HCT116 (cell line): Measurements from ENCODE around the gene MFSD8. TPM values are rescaled to one million over a fixed set of nuclear protein-coding genes. Genes with fewer than 3 reads are reported as not detected.

Source experiments
- ATAC-seq: fragments of 200-7000 bp; cut with Tn5 transposase; 2 replicates; pipeline ENCODE4 v1.9.1; 2020; ENCODE audit warnings: mild to moderate bottlenecking, moderate library complexity
- BruUV-seq: library from RNA; stranded (reverse); fragments of 400-500 nt; replicated peaks from 2 replicates; lab custom pipeline; 2021; lab: Mats Ljungman, UMichigan
- CTCF ChIA-PET: fragments of 300-600 bp; sonication (Branson Sonifier 250); formaldehyde crosslinking; loops from one replicate; lab custom pipeline; 2021; ENCODE audit warnings: antibody characterized with exemption; lab: Charles Lee
- POLR2A ChIA-PET: fragments of 300-600, 350-600 bp; sonication (Branson Sonifier 250); formaldehyde crosslinking; loops from one replicate; lab custom pipeline; 2021; ENCODE audit warnings: antibody characterized with exemption; lab: Charles Lee
- RAD21 ChIA-PET, 2 experiments: fragments of 300-600 bp; sonication (Branson Sonifier 250); formaldehyde crosslinking; loops; one replicate each; lab custom pipeline; 2023; ENCODE audit warnings: low total read pairs in 2 of 2; ENCODE audit not compliant: uncharacterized antibody in 2 of 2, unreplicated experiment in 2 of 2, low non-redundant PET in 1 of 2; lab: Charles Lee
- DNase-seq: peaks from one replicate; pipeline ENCODE4 v3.0.0-alpha.2; 2010; ENCODE audit warnings: low read depth, low spot score
- H2AFZ ChIP-seq: fragments of 200-600 bp; shearing (Covaris generic), sonication (generic); 2 replicates; pipeline ENCODE4 v1.6.1; 2017; ENCODE audit warnings: low read depth, mixed run types, mixed read lengths, antibody characterized with exemption, low read length; ENCODE audit not compliant: poor library complexity, severe bottlenecking
- H3K27ac ChIP-seq: 2 replicates; pipeline ENCODE4 v1.5.1; 2012; ENCODE audit warnings: low read depth, low read length
- H3K27me3 ChIP-seq: fragments of 200-600 bp; sonication (generic); 2 replicates; pipeline ENCODE4 v1.6.1; 2016; ENCODE audit warnings: mixed run types, low read length, mixed read lengths; ENCODE audit not compliant: insufficient read depth
- H3K36me3 ChIP-seq, 2 experiments: fragments of 200-500 bp in 1 of 2; fragments of 200-600 bp in 1 of 2; sonication (Bioruptor generic) in 1 of 2; sonication (generic) in 1 of 2; 2 replicates each; pipeline versions ENCODE4 v1.5.1 to v1.6.1; 2014 to 2016; ENCODE audit warnings: low read length in 2 of 2, inconsistent platforms in 1 of 2, mixed read lengths in 1 of 2, mixed run types in 1 of 2; ENCODE audit not compliant: insufficient read depth in 2 of 2, control insufficient read depth in 1 of 2
- H3K4me1 ChIP-seq, 2 experiments: fragments of 200-600 bp in 1 of 2; sonication (generic) in 1 of 2; 2 replicates each; pipeline versions ENCODE4 v1.5.1 to v1.6.1; 2012 to 2017; ENCODE audit warnings: low read length in 2 of 2, inconsistent platforms in 1 of 2, mild to moderate bottlenecking in 1 of 2, mixed read lengths in 1 of 2, mixed run types in 1 of 2, moderate library complexity in 1 of 2; ENCODE audit not compliant: insufficient read depth in 2 of 2, control insufficient read depth in 1 of 2
- H3K4me2 ChIP-seq: fragments of 200-600 bp; sonication (generic); 2 replicates; pipeline ENCODE4 v1.6.1; 2017; ENCODE audit warnings: mixed run types, low read length, mixed read lengths
- H3K4me3 ChIP-seq, 2 experiments: fragments of 200-600 bp in 1 of 2; sonication (generic) in 1 of 2; replicated peaks in 1 of 2; 2 replicates each; pipeline ENCODE4 v1.5.1; 2011 to 2016; ENCODE audit warnings: low read length in 2 of 2, control low read depth in 1 of 2, low read depth in 1 of 2, mild to moderate bottlenecking in 1 of 2, mixed read lengths in 1 of 2, mixed run types in 1 of 2
- H3K79me2 ChIP-seq: fragments of 200-600 bp; sonication (generic); 2 replicates; pipeline ENCODE4 v1.6.1; 2017; ENCODE audit warnings: mild to moderate bottlenecking, mixed run types, low read length, moderate library complexity, mixed read lengths; ENCODE audit not compliant: insufficient read depth
- H3K9ac ChIP-seq: fragments of 200-600 bp; sonication (generic); 2 replicates; pipeline ENCODE4 v1.6.1; 2016; ENCODE audit warnings: low read length, mixed read lengths
- H3K9me2 ChIP-seq: fragments of 200-600 bp; sonication (generic), shearing (Covaris generic); 2 replicates; pipeline ENCODE4 v1.6.1; 2017; ENCODE audit warnings: mixed run types, mild to moderate bottlenecking, moderate library complexity; ENCODE audit not compliant: insufficient read depth
- H3K9me3 ChIP-seq, 2 experiments: fragments of 200-500 bp in 1 of 2; fragments of 200-600 bp in 1 of 2; sonication (Bioruptor generic) in 1 of 2; sonication (generic) in 1 of 2; 2 replicates each; pipeline ENCODE4 v1.6.1; 2014 to 2017; ENCODE audit warnings: low read length in 2 of 2, mixed read lengths in 2 of 2, inconsistent platforms in 1 of 2, low read depth in 1 of 2, mild to moderate bottlenecking in 1 of 2, mixed run types in 1 of 2, moderate library complexity in 1 of 2; ENCODE audit not compliant: control insufficient read depth in 1 of 2, insufficient read depth in 1 of 2
- H4K20me1 ChIP-seq: fragments of 200-600 bp; sonication (generic), shearing (Covaris generic); 2 replicates; pipeline ENCODE4 v1.6.1; 2017; ENCODE audit warnings: mixed run types, mild to moderate bottlenecking, moderate library complexity; ENCODE audit not compliant: insufficient read depth
- CBX3 ChIP-seq: IDR thresholded peaks from 2 replicates; pipeline ENCODE4 v1.6.1; 2012; ENCODE audit warnings: low read depth
- CEBPB ChIP-seq: IDR thresholded peaks from 2 replicates; pipeline ENCODE4 v1.6.1; 2012; ENCODE audit warnings: low read depth
- CTCF ChIP-seq, 3 experiments: fragments of 200-600 bp in 1 of 3; sonication (generic) in 1 of 3; IDR thresholded peaks in 2 of 3; conservative IDR thresholded peaks in 1 of 3; 2 replicates each; pipeline ENCODE4 v1.5.1; 2012 to 2017; ENCODE audit warnings: low read depth in 2 of 3, low read length in 2 of 3, antibody characterized with exemption in 1 of 3, borderline replicate concordance in 1 of 3, control low read depth in 1 of 3, mild to moderate bottlenecking in 1 of 3, mixed read lengths in 1 of 3, mixed run types in 1 of 3, moderate library complexity in 1 of 3; ENCODE audit not compliant: insufficient read depth in 1 of 3
- EGR1 ChIP-seq: IDR thresholded peaks from 2 replicates; pipeline ENCODE4 v1.6.1; 2012; ENCODE audit warnings: low read depth
- EZH2 ChIP-seq: fragments of 200-600 bp; sonication (generic); IDR thresholded peaks from 2 replicates; pipeline ENCODE4 v1.6.1; 2017; ENCODE audit warnings: antibody characterized with exemption, mixed run types
- JUND ChIP-seq: IDR thresholded peaks from 2 replicates; pipeline ENCODE4 v1.6.1; 2012
- MAX ChIP-seq: IDR thresholded peaks from 2 replicates; pipeline ENCODE4 v1.6.1; 2012
- POLR2A ChIP-seq: IDR thresholded peaks from 2 replicates; pipeline ENCODE4 v1.7.0; 2011; ENCODE audit warnings: borderline replicate concordance; ENCODE audit not compliant: insufficient read depth, insufficient read length; ENCODE audit errors: extremely low read depth
- SP1 ChIP-seq: IDR thresholded peaks from 2 replicates; pipeline ENCODE4 v1.6.1; 2012; ENCODE audit warnings: low read depth
- YY1 ChIP-seq: IDR thresholded peaks from 2 replicates; pipeline ENCODE4 v1.6.1; 2011; ENCODE audit warnings: low read length, low read depth, moderate library complexity, mild to moderate bottlenecking; ENCODE audit not compliant: insufficient replicate concordance; ENCODE audit errors: extremely low read depth
- ZNF274 ChIP-seq: fragments of 200-500 bp; sonication (Bioruptor generic); IDR thresholded peaks from 2 replicates; pipeline ENCODE4 v1.6.1; 2014; ENCODE audit warnings: mild to moderate bottlenecking, low read depth, low read length, inconsistent platforms
- intact Hi-C: fragments of 100-400 bp; cut with micrococcal nuclease; formaldehyde crosslinking; loops from 2 replicates; pipeline ENCODE4 v1.10.0; 2022
- total RNA-seq: library from RNA; stranded (reverse); gene quantifications from one replicate; pipeline ENCODE4 v1.2.1, GENCODE V29; 2021; ENCODE audit not compliant: unreplicated experiment

Gene MFSD8
- total RNA-seq, 1 experiment from 2014 or later, result 17.1 TPM

- no peak for ATAC-seq
- no peak for DNase-seq
- POLR2A ChIA-PET, result no interaction called here
- no peaks in the 10 kb centered on the region for H4K20me1 ChIP-seq
- RAD21 ChIA-PET, result no interaction called here
- TF ChIP-seq CTCF (IDR thresholded peaks at IDR 0.05 in 2 of 3, conservative IDR thresholded peaks at IDR 0.05 in 1 of 3; ENCODE audit: borderline replicate concordance in 1 of 3, insufficient read depth in 1 of 3, low read depth in 2 of 3, low read length in 2 of 3) (no peak), JUND (no peak), EZH2 (no peak), CBX3 (no peak)
- no peaks in the 10 kb centered on the region for H3K27me3 ChIP-seq
- H3K4me1 ChIP-seq, result no peaks in the 10 kb centered on the region
- H3K9me3 ChIP-seq, result no peaks in the 10 kb centered on the region
- intact Hi-C loops, result no loop called here
- peaks cover 4% of the 10 kb centered on the region for H3K79me2 ChIP-seq
- BruUV-seq, result no TSS peak
- H3K27ac ChIP-seq, result no peak overlapping the region
- no peak overlapping the region for H2AFZ ChIP-seq
- no peak overlapping the region for H3K4me3 ChIP-seq
- no peak overlapping the region for H3K9ac ChIP-seq
- no peak overlapping the region for H3K4me2 ChIP-seq
- peaks cover 42 to 44% of the 10 kb centered on the region in 2 experiments for H3K36me3 ChIP-seq
- CTCF ChIA-PET, result no interaction called here
- no peaks in the 10 kb centered on the region for H3K9me2 ChIP-seq
Measured at GRCh38 chr4:127896069-127896468, 68.9 kb downstream of the MFSD8 start.

- DNase-seq (no peak), ATAC-seq (no peak)
- H3K9me3 ChIP-seq, result no peaks in the 10 kb centered on the region
- peaks cover 53% of the 10 kb centered on the region for H3K79me2 ChIP-seq
- BruUV-seq, result no TSS peak
- H3K9me2 ChIP-seq, result no peaks in the 10 kb centered on the region
- H3K27ac ChIP-seq, result no peak overlapping the region
- intact Hi-C loops, result no loop called here
- H3K4me1 ChIP-seq, result no peaks in the 10 kb centered on the region
- ChIA-PET POLR2A (interaction anchor here (1.8 kb wide), 1 partner anchor 9 kb away, joined by 10 read pairs; the partner anchor contains the start of gene PLK4), RAD21 (no interaction called here), CTCF (no interaction called here)
- TF ChIP-seq MAX (no peak), CEBPB (no peak), POLR2A (no peak), EGR1 (no peak), SP1 (no peak), ZNF274 (no peak), YY1 (no peak)
- H3K9ac ChIP-seq, result no peak overlapping the region
- H4K20me1 ChIP-seq, result no peaks in the 10 kb centered on the region; the same call in 1 of the 2 replicates
- H2AFZ ChIP-seq, result no peak overlapping the region
- no peaks in the 10 kb centered on the region for H3K27me3 ChIP-seq
- H3K4me3 ChIP-seq, result no peak overlapping the region
- H3K4me2 ChIP-seq, result no peak overlapping the region
- peaks cover 56 to 62% of the 10 kb centered on the region in 2 experiments for H3K36me3 ChIP-seq
Measured at GRCh38 chr4:127889903-127890302, 75.1 kb downstream of the MFSD8 start.
